ENCODE measurements around the gene NPAS3.

NPAS3 gene

GRCh38 chr14:33782923-33783322 is 844.2 kb downstream of the NPAS3 start:
- TF ChIP-seq TAF1 (IDR thresholded peaks at IDR 0.05; ENCODE audit: borderline replicate concordance, insufficient read depth, low read length) = no peak
- no peak for TF ChIP-seq SIN3A (IDR thresholded peaks at IDR 0.05; ENCODE audit: borderline replicate concordance, insufficient read depth, low read length)
- no peak for TF ChIP-seq FOXP2 (optimal IDR thresholded peaks at IDR 0.05; ENCODE audit: borderline replicate concordance, extremely low read depth, extremely low read length, insufficient read depth)
- TF ChIP-seq, protein P1, sequence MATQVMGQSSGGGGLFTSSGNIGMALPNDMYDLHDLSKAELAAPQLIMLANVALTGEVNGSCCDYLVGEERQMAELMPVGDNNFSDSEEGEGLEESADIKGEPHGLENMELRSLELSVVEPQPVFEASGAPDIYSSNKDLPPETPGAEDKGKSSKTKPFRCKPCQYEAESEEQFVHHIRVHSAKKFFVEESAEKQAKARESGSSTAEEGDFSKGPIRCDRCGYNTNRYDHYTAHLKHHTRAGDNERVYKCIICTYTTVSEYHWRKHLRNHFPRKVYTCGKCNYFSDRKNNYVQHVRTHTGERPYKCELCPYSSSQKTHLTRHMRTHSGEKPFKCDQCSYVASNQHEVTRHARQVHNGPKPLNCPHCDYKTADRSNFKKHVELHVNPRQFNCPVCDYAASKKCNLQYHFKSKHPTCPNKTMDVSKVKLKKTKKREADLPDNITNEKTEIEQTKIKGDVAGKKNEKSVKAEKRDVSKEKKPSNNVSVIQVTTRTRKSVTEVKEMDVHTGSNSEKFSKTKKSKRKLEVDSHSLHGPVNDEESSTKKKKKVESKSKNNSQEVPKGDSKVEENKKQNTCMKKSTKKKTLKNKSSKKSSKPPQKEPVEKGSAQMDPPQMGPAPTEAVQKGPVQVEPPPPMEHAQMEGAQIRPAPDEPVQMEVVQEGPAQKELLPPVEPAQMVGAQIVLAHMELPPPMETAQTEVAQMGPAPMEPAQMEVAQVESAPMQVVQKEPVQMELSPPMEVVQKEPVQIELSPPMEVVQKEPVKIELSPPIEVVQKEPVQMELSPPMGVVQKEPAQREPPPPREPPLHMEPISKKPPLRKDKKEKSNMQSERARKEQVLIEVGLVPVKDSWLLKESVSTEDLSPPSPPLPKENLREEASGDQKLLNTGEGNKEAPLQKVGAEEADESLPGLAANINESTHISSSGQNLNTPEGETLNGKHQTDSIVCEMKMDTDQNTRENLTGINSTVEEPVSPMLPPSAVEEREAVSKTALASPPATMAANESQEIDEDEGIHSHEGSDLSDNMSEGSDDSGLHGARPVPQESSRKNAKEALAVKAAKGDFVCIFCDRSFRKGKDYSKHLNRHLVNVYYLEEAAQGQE (IDR thresholded peaks at IDR 0.05; ENCODE audit: insufficient read depth in 1 of 2, low read depth in 2 of 2, low read length in 2 of 2) = no peak
- no peak for TF ChIP-seq POLR2AphosphoS5 (IDR thresholded peaks at IDR 0.05; ENCODE audit: low read depth, low read length)

GRCh38 chr14:33786091-33786825 is 847.6 kb downstream of the NPAS3 start:
- TF ChIP-seq SIN3A (IDR thresholded peaks at IDR 0.05; ENCODE audit: borderline replicate concordance, insufficient read depth, low read length) (no peak), TAF1 (IDR thresholded peaks at IDR 0.05; ENCODE audit: borderline replicate concordance, insufficient read depth, low read length) (no peak), FOXP2 (optimal IDR thresholded peaks at IDR 0.05; ENCODE audit: borderline replicate concordance, extremely low read depth, extremely low read length, insufficient read depth) (no peak), POLR2AphosphoS5 (IDR thresholded peaks at IDR 0.05; ENCODE audit: low read depth, low read length) (no peak)
- TF ChIP-seq, protein P1 (IDR thresholded peaks at IDR 0.05; ENCODE audit: insufficient read depth in 1 of 2, low read depth in 2 of 2, low read length in 2 of 2) = no peak

- no peak for TF ChIP-seq SIN3A (IDR thresholded peaks at IDR 0.05; ENCODE audit: borderline replicate concordance, insufficient read depth, low read length)
- TF ChIP-seq FOXP2 (optimal IDR thresholded peaks at IDR 0.05; ENCODE audit: borderline replicate concordance, extremely low read depth, extremely low read length, insufficient read depth) = no peak
- TF ChIP-seq, protein P1 (IDR thresholded peaks at IDR 0.05; ENCODE audit: insufficient read depth in 1 of 2, low read depth in 2 of 2, low read length in 2 of 2) = no peak
- no peak for TF ChIP-seq TAF1 (IDR thresholded peaks at IDR 0.05; ENCODE audit: borderline replicate concordance, insufficient read depth, low read length)
- TF ChIP-seq POLR2AphosphoS5 (IDR thresholded peaks at IDR 0.05; ENCODE audit: low read depth, low read length) = no peak
These were observed 849.5 kb downstream of the NPAS3 start for GRCh38 chr14:33788161-33788560.

DNA sequence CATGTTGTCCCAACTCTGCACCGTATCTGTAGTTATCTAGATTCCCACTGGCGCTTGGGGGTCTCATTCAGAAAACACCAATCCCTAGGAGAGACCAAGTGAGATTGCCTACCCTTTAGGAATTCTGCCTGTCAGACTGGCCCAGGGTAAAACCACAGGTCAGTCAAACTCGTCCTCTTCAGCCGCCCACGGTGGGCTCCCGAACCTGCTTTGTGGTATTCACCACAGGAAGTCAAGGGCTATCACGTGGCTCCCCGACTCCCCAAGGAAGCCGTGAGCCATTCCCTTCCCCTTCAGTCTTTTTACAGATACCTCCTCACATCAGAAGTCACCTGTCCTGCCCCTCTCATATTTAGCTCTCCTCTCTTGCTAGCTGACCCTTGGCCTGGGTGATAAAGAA is 852.3 kb downstream of the NPAS3 start:
- no peak for TF ChIP-seq FOXP2 (optimal IDR thresholded peaks at IDR 0.05; ENCODE audit: borderline replicate concordance, extremely low read depth, extremely low read length, insufficient read depth)
- TF ChIP-seq TAF1 (IDR thresholded peaks at IDR 0.05; ENCODE audit: borderline replicate concordance, insufficient read depth, low read length) = no peak
- no peak for TF ChIP-seq POLR2AphosphoS5 (IDR thresholded peaks at IDR 0.05; ENCODE audit: low read depth, low read length)
- no peak for TF ChIP-seq SIN3A (IDR thresholded peaks at IDR 0.05; ENCODE audit: borderline replicate concordance, insufficient read depth, low read length)
- TF ChIP-seq, protein P1 (IDR thresholded peaks at IDR 0.05; ENCODE audit: insufficient read depth in 1 of 2, low read depth in 2 of 2, low read length in 2 of 2) = no peak

All from PFSK-1 (cell line).